ENCODE measurements around the gene INPP5D. TPM values are rescaled to one million over a fixed set of nuclear protein-coding genes. Genes with fewer than 3 reads are reported as not detected.

INPP5D gene
- total and polyA plus RNA-seq, 8 donors: 3.7 to 564 (median 8.5) TPM

- H3K4me1 ChIP-seq: no peaks in the 10 kb centered on the region
- 45 to 92% (median 67%) methylated on average over 1 of the region's 1 CpG for WGBS, 5 donors
- no peak for DNase-seq
- H3K36me3 ChIP-seq: peaks cover 0 to 56% (median 35%) of the 10 kb centered on the region in 4 donors
- H3K4me3 ChIP-seq: no peak overlapping the region
- peaks cover 0 to 13% (median 0%) of the 10 kb centered on the region in 3 donors for H3K27me3 ChIP-seq
- intact Hi-C loops (cut with DNase I; ENCODE audit: low total_unique reads): no loop called here
- no peaks in the 10 kb centered on the region for H3K9me3 ChIP-seq
- H3K27ac ChIP-seq: no peak overlapping the region
- TF ChIP-seq EP300 (IDR thresholded peaks at IDR 0.05): no peak
- no peak for TF ChIP-seq POLR2A (IDR thresholded peaks at IDR 0.05)
- TF ChIP-seq CTCF (IDR thresholded peaks at IDR 0.05): no peak
- TF ChIP-seq POLR2AphosphoS5 (IDR thresholded peaks at IDR 0.05): no peak
Observed at GRCh38 chr2:233147829-233148167, 87.7 kb downstream of the INPP5D start.

GRCh38 chr2:233148354-233148753 is 88.2 kb downstream of the INPP5D start:
- H3K9me3 ChIP-seq: no peaks in the 10 kb centered on the region
- no peak for TF ChIP-seq EP300 (IDR thresholded peaks at IDR 0.05)
- TF ChIP-seq POLR2AphosphoS5 (IDR thresholded peaks at IDR 0.05): no peak
- TF ChIP-seq POLR2A (IDR thresholded peaks at IDR 0.05): no peak
- no peak for TF ChIP-seq CTCF (IDR thresholded peaks at IDR 0.05)
- H3K4me1 ChIP-seq: no peaks in the 10 kb centered on the region
- no peak overlapping the region for H3K27ac ChIP-seq
- DNase-seq: no peak
- intact Hi-C loops (cut with DNase I; ENCODE audit: low total_unique reads): no loop called here
- H3K4me3 ChIP-seq: no peak overlapping the region
- peaks cover 0 to 60% (median 35%) of the 10 kb centered on the region in 4 donors for H3K36me3 ChIP-seq
- WGBS, 5 donors: 76 to 89% (median 85%) methylated on average over 10 of the region's 10 CpGs
- peaks cover 0 to 10% (median 0%) of the 10 kb centered on the region in 3 donors for H3K27me3 ChIP-seq

GRCh38 chr2:233152541-233152940 is 92.4 kb downstream of the INPP5D start:
- DNase-seq: no peak
- Histone ChIP-seq H3K36me3 (peaks cover 0 to 45% (median 17%) of the 10 kb centered on the region in 4 donors), H3K4me1 (no peaks in the 10 kb centered on the region), H3K9me3 (no peaks in the 10 kb centered on the region), H3K4me3 (no peak overlapping the region), H3K27me3 (no peaks in the 10 kb centered on the region), H3K27ac (no peak overlapping the region)
- TF ChIP-seq POLR2AphosphoS5 (IDR thresholded peaks at IDR 0.05): no peak
- no peak for TF ChIP-seq POLR2A (IDR thresholded peaks at IDR 0.05)
- no peak for TF ChIP-seq EP300 (IDR thresholded peaks at IDR 0.05)
- TF ChIP-seq CTCF (IDR thresholded peaks at IDR 0.05): no peak
- WGBS, 5 donors: 23 to 44% (median 36%) methylated on average over 3 to 5 of the region's 5 CpGs
- intact Hi-C loops (cut with DNase I; ENCODE audit: low total_unique reads): no loop called here

GRCh38 chr2:233153146-233153798 is 93.1 kb downstream of the INPP5D start:
- Histone ChIP-seq H3K4me3 (no peak overlapping the region), H3K36me3 (peaks cover 0 to 43% (median 19%) of the 10 kb centered on the region in 4 donors), H3K27me3 (no peaks in the 10 kb centered on the region), H3K27ac (no peak overlapping the region), H3K9me3 (no peaks in the 10 kb centered on the region), H3K4me1 (no peaks in the 10 kb centered on the region)
- intact Hi-C loops (cut with DNase I; ENCODE audit: low total_unique reads): no loop called here
- 69 to 77% (median 73%) methylated on average over 9 of the region's 9 CpGs for WGBS, 5 donors
- DNase-seq: no peak
- no peak for TF ChIP-seq CTCF (IDR thresholded peaks at IDR 0.05)
- TF ChIP-seq EP300 (IDR thresholded peaks at IDR 0.05): no peak
- TF ChIP-seq POLR2A (IDR thresholded peaks at IDR 0.05): no peak
- TF ChIP-seq POLR2AphosphoS5 (IDR thresholded peaks at IDR 0.05): no peak

All from stomach (tissue), 9 donors.